NT2/D1 (cell line): ENCODE results near the gene CCDC83.

ENCODE experiments used
- DNase-seq: peaks from one replicate; pipeline ENCODE4 v3.0.0-alpha.2; 2011; ENCODE audit warnings: low read depth, low spot score
- H3K27me3 ChIP-seq: 2 replicates; pipeline ENCODE4 v1.6.0; 2011; ENCODE audit warnings: mild to moderate bottlenecking; ENCODE audit not compliant: insufficient read length, insufficient read depth
- H3K36me3 ChIP-seq: 2 replicates; pipeline ENCODE4 v1.6.1; 2011; ENCODE audit warnings: mild to moderate bottlenecking, low read length, mixed read lengths; ENCODE audit not compliant: insufficient read depth, insufficient read length
- H3K4me1 ChIP-seq: 2 replicates; pipeline ENCODE4 v1.5.1; 2011; ENCODE audit not compliant: insufficient read depth, insufficient read length
- H3K4me3 ChIP-seq: 2 replicates; pipeline ENCODE4 v1.5.1; 2011; ENCODE audit warnings: low read depth; ENCODE audit not compliant: insufficient read length
- H3K9ac ChIP-seq: 2 replicates; pipeline ENCODE4 v1.6.0; 2011; ENCODE audit warnings: low read depth; ENCODE audit not compliant: insufficient read length
- H3K9me3 ChIP-seq: 2 replicates; pipeline ENCODE4 v1.5.1; 2011; ENCODE audit warnings: mild to moderate bottlenecking, low read length; ENCODE audit not compliant: insufficient read depth
- SUZ12 ChIP-seq: IDR thresholded peaks from 2 replicates; pipeline ENCODE4 v1.6.1; 2011; ENCODE audit not compliant: insufficient read length, insufficient read depth; ENCODE audit errors: extremely low read depth
- YY1 ChIP-seq: IDR thresholded peaks from 2 replicates; pipeline ENCODE4 v1.6.1; 2011; ENCODE audit not compliant: insufficient read length, insufficient read depth
- ZNF274 ChIP-seq: IDR thresholded peaks from 2 replicates; pipeline ENCODE4 v1.6.1; 2011; ENCODE audit warnings: mild to moderate bottlenecking, low read depth, low read length

The CCDC83 gene

GRCh38 chr11:85893395-85893794 lies 38.2 kb downstream of the CCDC83 start:
- Histone ChIP-seq H3K27me3 (no peaks in the 10 kb centered on the region), H3K4me3 (no peak overlapping the region), H3K4me1 (peaks cover 2% of the 10 kb centered on the region), H3K36me3 (no peaks in the 10 kb centered on the region), H3K9ac (no peak overlapping the region), H3K9me3 (no peaks in the 10 kb centered on the region)
- peak; percentile 13 for DNase-seq
- TF ChIP-seq ZNF274, result no peak
- no peak for TF ChIP-seq SUZ12
- no peak for TF ChIP-seq YY1

- Histone ChIP-seq H3K36me3 (no peaks in the 10 kb centered on the region), H3K4me1 (peaks cover 2% of the 10 kb centered on the region), H3K4me3 (no peak overlapping the region), H3K27me3 (no peaks in the 10 kb centered on the region), H3K9ac (no peak overlapping the region), H3K9me3 (no peaks in the 10 kb centered on the region)
- TF ChIP-seq ZNF274 (no peak), YY1 (no peak), SUZ12 (no peak)
- no peak for DNase-seq
These were observed 41.7 kb downstream of the CCDC83 start for GRCh38 chr11:85896876-85897275.

- TF ChIP-seq YY1, result no peak
- TF ChIP-seq SUZ12, result no peak
- TF ChIP-seq ZNF274, result no peak
- Histone ChIP-seq H3K4me3 (no peak overlapping the region), H3K4me1 (no peaks in the 10 kb centered on the region), H3K9ac (no peak overlapping the region), H3K27me3 (no peaks in the 10 kb centered on the region), H3K9me3 (no peaks in the 10 kb centered on the region), H3K36me3 (no peaks in the 10 kb centered on the region)
- DNase-seq, result no peak
These were observed 43.3 kb downstream of the CCDC83 start for GRCh38 chr11:85898456-85898855.

GRCh38 chr11:85902353-85902752 lies 47.2 kb downstream of the CCDC83 start:
- Histone ChIP-seq H3K9me3 (no peaks in the 10 kb centered on the region), H3K9ac (no peak overlapping the region), H3K36me3 (no peaks in the 10 kb centered on the region), H3K27me3 (no peaks in the 10 kb centered on the region), H3K4me3 (no peak overlapping the region), H3K4me1 (no peaks in the 10 kb centered on the region)
- no peak for DNase-seq
- TF ChIP-seq YY1 (no peak), SUZ12 (no peak), ZNF274 (no peak)

DNA sequence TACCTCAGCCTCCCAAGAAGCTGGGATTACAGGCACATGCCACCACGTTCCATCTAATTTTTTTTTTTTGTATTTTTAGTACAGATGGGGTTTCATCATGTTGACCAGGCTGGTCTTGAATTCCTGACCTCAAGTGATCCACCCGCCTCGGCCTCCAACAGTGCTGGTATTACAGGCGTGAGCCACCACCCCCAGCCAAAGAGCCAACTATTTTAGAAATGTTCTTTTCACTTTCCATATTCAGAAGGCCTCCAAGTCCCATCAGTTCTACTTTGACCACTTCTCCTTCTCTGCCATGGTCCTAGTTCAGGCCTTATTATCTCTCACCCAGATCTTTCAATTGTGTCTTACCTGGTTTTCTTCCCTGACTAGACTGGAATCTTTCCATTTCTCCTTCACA lies 48.2 kb downstream of the CCDC83 start:
- no peaks in the 10 kb centered on the region for H3K27me3 ChIP-seq
- H3K4me3 ChIP-seq, result no peak overlapping the region
- no peaks in the 10 kb centered on the region for H3K9me3 ChIP-seq
- no peak for DNase-seq
- no peaks in the 10 kb centered on the region for H3K36me3 ChIP-seq
- H3K9ac ChIP-seq, result no peak overlapping the region
- H3K4me1 ChIP-seq, result no peaks in the 10 kb centered on the region
- TF ChIP-seq YY1, result no peak
- TF ChIP-seq SUZ12, result no peak
- TF ChIP-seq ZNF274, result no peak

GRCh38 chr11:85903811-85904210 lies 48.6 kb downstream of the CCDC83 start:
- H3K36me3 ChIP-seq, result no peaks in the 10 kb centered on the region
- no peaks in the 10 kb centered on the region for H3K4me1 ChIP-seq
- no peaks in the 10 kb centered on the region for H3K27me3 ChIP-seq
- no peaks in the 10 kb centered on the region for H3K9me3 ChIP-seq
- H3K4me3 ChIP-seq, result no peak overlapping the region
- no peak for TF ChIP-seq SUZ12
- no peak for TF ChIP-seq ZNF274
- no peak for TF ChIP-seq YY1
- DNase-seq, result no peak
- H3K9ac ChIP-seq, result no peak overlapping the region

- H3K9me3 ChIP-seq, result no peaks in the 10 kb centered on the region
- TF ChIP-seq YY1 (no peak), SUZ12 (no peak), ZNF274 (no peak)
- no peaks in the 10 kb centered on the region for H3K36me3 ChIP-seq
- no peak overlapping the region for H3K9ac ChIP-seq
- no peak for DNase-seq
- H3K4me1 ChIP-seq, result no peaks in the 10 kb centered on the region
- H3K4me3 ChIP-seq, result no peak overlapping the region
- no peaks in the 10 kb centered on the region for H3K27me3 ChIP-seq
These were observed 57.2 kb downstream of the CCDC83 start for GRCh38 chr11:85912414-85912813.

DNA sequence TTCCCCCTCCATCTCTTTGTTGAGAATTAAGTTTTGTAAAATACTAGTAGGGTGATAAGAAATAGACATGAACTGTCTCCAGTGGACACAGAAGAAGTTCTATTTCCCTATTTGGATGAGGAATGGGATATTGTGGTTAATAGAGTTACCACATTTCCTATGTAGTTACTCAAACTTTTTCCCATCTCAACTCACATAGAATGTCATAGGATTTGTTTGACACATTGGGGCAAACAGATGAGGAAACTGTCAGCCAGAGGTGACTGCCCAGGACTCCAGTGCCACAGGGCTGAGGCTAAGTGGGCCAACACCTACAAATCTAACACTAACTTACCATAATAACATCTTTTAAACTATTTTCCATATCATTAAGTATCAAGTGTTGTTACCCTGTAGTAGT lies 58.3 kb downstream of the CCDC83 start:
- no peak overlapping the region for H3K4me3 ChIP-seq
- H3K36me3 ChIP-seq, result no peaks in the 10 kb centered on the region
- H3K27me3 ChIP-seq, result no peaks in the 10 kb centered on the region
- DNase-seq, result no peak
- TF ChIP-seq YY1 (no peak), ZNF274 (no peak), SUZ12 (no peak)
- no peak overlapping the region for H3K9ac ChIP-seq
- no peaks in the 10 kb centered on the region for H3K9me3 ChIP-seq
- no peaks in the 10 kb centered on the region for H3K4me1 ChIP-seq
